ENCODE measurements around the gene TBC1D22A. TPM values are rescaled to one million over a fixed set of nuclear protein-coding genes. Genes with fewer than 3 reads are reported as not detected.

The TBC1D22A gene
- total RNA-seq, 1 experiment from 2014 or later = 27.6 TPM

DNA sequence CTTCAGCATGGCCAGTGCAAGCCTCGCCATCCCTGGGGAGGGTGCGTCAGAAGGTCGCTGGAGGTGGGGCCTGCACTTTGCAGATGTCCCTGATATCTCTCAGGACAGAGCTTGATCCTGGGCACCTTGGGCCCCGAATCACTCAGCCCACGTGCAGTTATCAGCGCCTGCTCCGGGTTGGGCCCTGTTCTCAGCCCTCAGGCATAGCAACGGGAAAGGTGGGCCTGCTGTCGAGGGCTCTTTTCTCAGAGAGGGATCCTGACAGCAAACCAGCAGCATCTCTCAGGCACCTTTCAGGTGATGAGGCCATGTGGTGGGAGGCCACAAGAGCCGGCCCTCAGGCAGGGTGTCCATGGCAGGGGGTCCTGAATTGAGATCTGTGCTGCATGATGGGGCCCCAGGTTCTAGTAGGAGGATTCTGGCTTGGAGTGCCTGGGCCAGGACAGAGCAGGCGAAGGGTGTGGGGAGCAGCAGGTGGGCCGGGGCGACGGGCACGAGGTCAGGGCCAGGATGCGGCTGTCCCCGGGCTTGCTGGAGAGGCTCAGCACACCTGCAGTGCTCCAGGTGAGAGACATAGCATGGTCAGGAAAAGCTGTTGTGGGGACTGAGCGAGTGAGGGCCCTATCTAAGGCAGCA is 280.5 kb downstream of the TBC1D22A start:
- H3K27me3 Mint-ChIP-seq (ENCODE audit: unreplicated experiment) = no peaks in the 10 kb centered on the region
- BruUV-seq (replicated peaks) = no TSS peak
- H3K27ac Mint-ChIP-seq (ENCODE audit: unreplicated experiment) = no peak overlapping the region
- no peaks in the 10 kb centered on the region for H3K4me1 Mint-ChIP-seq (ENCODE audit: low read depth, unreplicated experiment)
- no peak for DNase-seq
- H3K36me3 Mint-ChIP-seq (ENCODE audit: insufficient read depth, unreplicated experiment) = peaks cover 5% of the 10 kb centered on the region
- intact Hi-C loops (cut with micrococcal nuclease; ENCODE audit: unreplicated experiment) = no loop called here
- TF ChIP-seq, protein P1, sequence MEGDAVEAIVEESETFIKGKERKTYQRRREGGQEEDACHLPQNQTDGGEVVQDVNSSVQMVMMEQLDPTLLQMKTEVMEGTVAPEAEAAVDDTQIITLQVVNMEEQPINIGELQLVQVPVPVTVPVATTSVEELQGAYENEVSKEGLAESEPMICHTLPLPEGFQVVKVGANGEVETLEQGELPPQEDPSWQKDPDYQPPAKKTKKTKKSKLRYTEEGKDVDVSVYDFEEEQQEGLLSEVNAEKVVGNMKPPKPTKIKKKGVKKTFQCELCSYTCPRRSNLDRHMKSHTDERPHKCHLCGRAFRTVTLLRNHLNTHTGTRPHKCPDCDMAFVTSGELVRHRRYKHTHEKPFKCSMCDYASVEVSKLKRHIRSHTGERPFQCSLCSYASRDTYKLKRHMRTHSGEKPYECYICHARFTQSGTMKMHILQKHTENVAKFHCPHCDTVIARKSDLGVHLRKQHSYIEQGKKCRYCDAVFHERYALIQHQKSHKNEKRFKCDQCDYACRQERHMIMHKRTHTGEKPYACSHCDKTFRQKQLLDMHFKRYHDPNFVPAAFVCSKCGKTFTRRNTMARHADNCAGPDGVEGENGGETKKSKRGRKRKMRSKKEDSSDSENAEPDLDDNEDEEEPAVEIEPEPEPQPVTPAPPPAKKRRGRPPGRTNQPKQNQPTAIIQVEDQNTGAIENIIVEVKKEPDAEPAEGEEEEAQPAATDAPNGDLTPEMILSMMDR (IDR thresholded peaks at IDR 0.05; ENCODE audit: unreplicated experiment) = no peak
- H3K4me3 Mint-ChIP-seq (ENCODE audit: low read depth, unreplicated experiment) = no peak overlapping the region
- H3K9me3 Mint-ChIP-seq (ENCODE audit: low read depth, unreplicated experiment) = no peaks in the 10 kb centered on the region
- CTCF ChIA-PET = no interaction called here

DNA sequence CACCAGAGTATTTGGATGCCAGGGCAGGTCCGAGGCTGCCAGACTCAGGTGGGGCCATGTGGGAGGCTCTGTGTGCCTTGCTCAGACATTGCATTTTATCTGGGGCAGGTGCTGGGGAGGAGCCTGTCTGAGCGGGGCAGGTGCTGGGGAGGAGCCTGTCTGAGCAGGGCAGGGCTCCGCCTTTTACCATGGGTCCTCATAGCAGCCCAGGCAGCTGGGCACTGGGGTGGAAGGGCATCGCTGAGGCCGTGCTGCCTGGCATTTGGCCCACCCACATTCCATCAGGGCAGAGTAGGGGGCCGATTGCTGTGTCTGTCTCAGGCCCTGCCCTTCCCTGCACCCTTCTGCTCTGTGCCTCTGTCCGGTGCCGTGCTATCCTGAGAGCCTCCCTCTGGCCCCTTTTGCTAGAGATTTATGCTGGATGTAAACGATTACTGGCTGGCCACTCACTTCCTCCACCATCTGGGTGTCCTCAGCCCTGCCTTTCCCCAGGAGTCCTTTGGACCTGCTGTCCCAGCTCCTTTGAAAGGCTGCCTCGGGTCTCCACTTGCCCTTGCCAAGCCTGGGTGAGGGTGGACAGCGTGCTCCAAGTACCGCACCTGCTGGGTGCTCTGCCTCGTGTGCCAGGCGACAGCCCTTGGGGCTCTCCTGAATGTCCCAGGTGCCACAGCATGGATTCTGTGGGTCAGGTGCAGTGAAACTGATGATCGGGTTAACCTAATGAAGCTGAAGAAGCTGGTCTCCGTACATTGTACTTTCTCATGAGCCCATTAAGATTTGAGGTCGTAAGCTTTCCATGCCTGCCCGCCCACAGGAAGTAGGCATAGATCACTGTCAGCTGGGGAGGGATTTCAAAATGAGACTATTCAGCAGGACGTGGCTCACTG is 281.6 kb downstream of the TBC1D22A start:
- Mint-ChIP-seq H3K4me3 (ENCODE audit: low read depth, unreplicated experiment) (no peak overlapping the region), H3K27ac (ENCODE audit: unreplicated experiment) (no peak overlapping the region), H3K27me3 (ENCODE audit: unreplicated experiment) (no peaks in the 10 kb centered on the region), H3K4me1 (ENCODE audit: low read depth, unreplicated experiment) (no peaks in the 10 kb centered on the region), H3K36me3 (ENCODE audit: insufficient read depth, unreplicated experiment) (peaks cover 5% of the 10 kb centered on the region), H3K9me3 (ENCODE audit: low read depth, unreplicated experiment) (no peaks in the 10 kb centered on the region)
- TF ChIP-seq, protein P1 (IDR thresholded peaks at IDR 0.05; ENCODE audit: unreplicated experiment) = no peak
- DNase-seq = no peak
- CTCF ChIA-PET = interaction anchor here (0.6 kb wide), 1 partner anchor 252 kb away, joined by 3 read pairs; no protein-coding TSS in a partner anchor
- no TSS peak for BruUV-seq (replicated peaks)
- intact Hi-C loops (cut with micrococcal nuclease; ENCODE audit: unreplicated experiment) = no loop called here

DNA sequence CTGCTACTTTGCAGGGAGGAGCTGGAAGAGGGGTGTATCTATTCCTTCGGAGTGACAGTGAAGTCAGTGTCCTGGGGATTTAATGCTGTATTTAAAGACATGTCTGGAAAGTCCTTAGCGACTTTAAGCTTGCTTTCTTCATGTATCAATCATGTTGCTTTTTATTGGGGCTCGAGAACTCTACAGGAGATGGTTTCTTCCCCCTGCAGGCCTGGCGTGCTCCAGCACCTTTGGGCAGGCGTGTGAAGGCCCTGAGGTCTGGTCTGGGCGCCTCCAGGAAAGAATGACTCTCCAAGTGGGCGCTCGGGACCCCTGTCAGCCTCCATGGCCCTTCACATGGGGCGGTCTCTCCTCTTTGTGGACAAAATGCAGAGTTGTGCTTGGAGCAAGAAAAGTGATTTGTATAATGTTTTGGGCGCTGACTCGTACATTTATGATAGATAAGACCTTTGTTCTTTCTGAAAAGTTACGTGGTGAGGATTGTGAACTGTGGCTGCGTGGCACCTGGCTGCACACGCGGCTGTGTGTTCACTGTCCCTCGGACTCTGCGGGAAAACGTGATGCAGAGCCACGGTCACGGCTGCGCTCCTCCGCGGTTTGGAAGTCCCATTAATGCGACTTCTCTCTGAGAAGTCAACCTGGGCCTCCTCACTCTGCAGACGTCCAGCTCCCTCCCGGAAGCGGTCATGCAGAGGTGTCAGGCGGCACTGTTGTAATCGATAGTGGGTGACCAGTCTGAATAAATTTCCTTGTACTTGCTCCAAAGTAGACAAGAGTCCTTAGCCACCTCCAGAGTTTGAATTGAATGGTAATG is 282.5 kb downstream of the TBC1D22A start:
- TF ChIP-seq, protein P1 (IDR thresholded peaks at IDR 0.05; ENCODE audit: unreplicated experiment) = no peak
- no peak overlapping the region for H3K4me3 Mint-ChIP-seq (ENCODE audit: low read depth, unreplicated experiment)
- intact Hi-C loops (cut with micrococcal nuclease; ENCODE audit: unreplicated experiment) = no loop called here
- peaks cover 5% of the 10 kb centered on the region for H3K36me3 Mint-ChIP-seq (ENCODE audit: insufficient read depth, unreplicated experiment)
- H3K27me3 Mint-ChIP-seq (ENCODE audit: unreplicated experiment) = no peaks in the 10 kb centered on the region
- no peak overlapping the region for H3K27ac Mint-ChIP-seq (ENCODE audit: unreplicated experiment)
- H3K9me3 Mint-ChIP-seq (ENCODE audit: low read depth, unreplicated experiment) = no peaks in the 10 kb centered on the region
- no peaks in the 10 kb centered on the region for H3K4me1 Mint-ChIP-seq (ENCODE audit: low read depth, unreplicated experiment)
- no TSS peak for BruUV-seq (replicated peaks)
- no peak for DNase-seq
- CTCF ChIA-PET = no interaction called here

DNA sequence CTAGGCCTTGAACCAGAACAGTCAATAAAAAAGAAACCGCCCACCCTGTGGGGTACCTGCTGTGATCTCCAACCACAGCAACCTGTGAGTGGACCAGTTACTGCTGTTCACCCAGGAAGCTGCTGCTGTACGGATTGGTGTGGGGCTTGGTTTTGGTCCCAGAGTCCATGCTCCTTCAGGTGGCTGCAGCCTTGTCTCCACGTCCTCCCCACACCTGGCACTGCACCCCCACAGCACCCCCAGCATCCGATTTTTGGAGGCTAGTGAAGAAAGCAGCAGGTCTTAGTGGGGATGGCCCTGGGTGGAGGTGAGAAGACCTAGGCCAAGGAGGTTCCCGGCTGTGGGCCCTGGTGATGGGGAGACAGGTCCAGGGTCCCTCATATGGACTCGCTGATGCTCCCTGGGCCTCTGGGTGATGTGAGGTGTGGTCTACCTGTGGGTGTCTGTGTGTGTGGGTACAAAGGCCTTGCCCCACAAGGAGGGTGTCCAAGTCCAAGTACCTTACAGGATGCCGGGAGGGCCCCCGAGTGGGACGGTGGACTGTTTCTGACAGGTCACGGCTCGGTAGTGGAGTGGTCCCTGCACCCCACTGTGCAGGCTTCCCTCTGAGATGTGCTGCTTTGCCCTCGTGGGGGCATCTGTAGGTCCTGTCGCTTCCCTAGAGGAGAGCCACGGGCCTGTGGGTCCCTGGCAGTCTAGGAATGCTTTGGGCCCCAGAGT is 283.4 kb downstream of the TBC1D22A start:
- Mint-ChIP-seq H3K36me3 (ENCODE audit: insufficient read depth, unreplicated experiment) (peaks cover 5% of the 10 kb centered on the region), H3K9me3 (ENCODE audit: low read depth, unreplicated experiment) (no peaks in the 10 kb centered on the region), H3K4me1 (ENCODE audit: low read depth, unreplicated experiment) (no peaks in the 10 kb centered on the region), H3K27ac (ENCODE audit: unreplicated experiment) (no peak overlapping the region), H3K27me3 (ENCODE audit: unreplicated experiment) (no peaks in the 10 kb centered on the region), H3K4me3 (ENCODE audit: low read depth, unreplicated experiment) (no peak overlapping the region)
- no TSS peak for BruUV-seq (replicated peaks)
- DNase-seq = no peak
- TF ChIP-seq, protein P1 (IDR thresholded peaks at IDR 0.05; ENCODE audit: unreplicated experiment) = no peak
- intact Hi-C loops (cut with micrococcal nuclease; ENCODE audit: unreplicated experiment) = no loop called here
- CTCF ChIA-PET = no interaction called here
